ENCODE measurements around the gene ZNF732.
"Not testable (repeated sequence)": the region's sequence is repeated elsewhere in the genome, so short reads cannot be mapped to it uniquely, and the experiment has no call there.

ZNF732 gene

GRCh38 chr4:253936-254756 lies 51.1 kb downstream of the ZNF732 start:
- DNase-seq (ENCODE audit: low read depth), result no peak

DNA sequence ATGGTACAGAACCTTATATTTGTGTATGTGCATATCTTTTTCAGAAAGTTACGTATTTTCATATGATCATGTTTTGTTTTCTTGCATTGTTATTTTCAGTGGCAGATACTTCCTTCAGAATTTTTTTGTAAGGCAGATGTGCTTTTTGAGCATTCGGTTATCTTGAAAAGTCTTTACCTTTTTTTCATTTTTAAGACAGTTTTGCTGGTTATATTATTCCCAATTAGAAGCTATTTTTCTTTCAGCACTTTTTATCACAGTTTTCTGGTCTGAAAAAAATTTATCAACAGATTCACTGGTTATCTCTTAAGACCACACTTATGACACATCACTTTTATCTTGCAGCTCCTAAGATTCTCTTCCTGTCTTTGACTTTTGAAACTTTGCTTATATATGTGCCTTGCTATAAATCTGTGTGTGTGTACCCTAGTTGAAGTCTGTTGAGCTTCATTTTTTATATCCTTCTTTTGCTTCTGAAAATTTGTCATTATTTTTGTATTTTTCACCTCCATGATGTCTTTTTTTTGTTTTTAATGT lies 53.1 kb downstream of the ZNF732 start:
- no peak for DNase-seq (ENCODE audit: low read depth)

DNA sequence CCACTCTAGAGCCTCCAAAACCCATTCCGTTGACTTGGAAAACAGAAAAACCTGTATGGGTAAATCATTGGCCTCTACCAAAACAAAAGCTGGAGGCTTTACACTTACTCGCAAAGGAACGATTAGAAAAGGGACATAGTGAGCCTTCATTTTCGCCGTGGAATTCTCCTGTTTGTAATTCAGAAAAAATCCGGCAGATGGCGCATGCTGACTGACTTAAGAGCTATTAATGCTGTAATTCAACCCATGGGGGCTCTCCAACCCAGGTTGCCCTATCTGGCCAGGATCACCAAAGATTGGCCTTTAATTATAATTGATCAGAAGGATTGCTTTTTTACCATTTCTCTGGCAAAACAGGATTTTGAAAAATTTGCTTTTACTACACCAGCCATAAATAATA lies 60.8 kb downstream of the ZNF732 start:
- peak; percentile 29 for DNase-seq (ENCODE audit: low read depth)

DNA sequence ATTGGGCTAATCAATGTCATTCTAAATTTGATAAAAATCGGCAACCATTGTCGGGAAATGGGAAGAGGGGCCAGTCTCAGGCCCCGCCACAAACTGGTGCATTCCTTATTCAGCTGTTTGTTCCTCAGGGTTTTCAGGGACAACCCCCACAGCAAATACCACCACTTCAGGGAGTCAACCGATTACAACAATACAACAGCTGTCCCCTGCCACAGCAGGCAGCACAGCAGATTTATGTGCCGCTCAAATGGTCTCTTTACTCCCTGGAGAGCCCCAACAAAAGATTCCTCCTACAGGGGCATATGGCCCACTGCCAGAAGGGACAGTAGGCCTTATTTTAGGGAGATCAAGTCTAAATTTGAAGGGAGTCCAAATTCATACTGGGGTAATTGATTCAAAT lies 61.8 kb downstream of the ZNF732 start:
- DNase-seq (ENCODE audit: low read depth), result no peak

- peak; percentile 46 for DNase-seq (ENCODE audit: low read depth)
Measured at GRCh38 chr4:242121-242848, 63.0 kb downstream of the ZNF732 start.

DNA sequence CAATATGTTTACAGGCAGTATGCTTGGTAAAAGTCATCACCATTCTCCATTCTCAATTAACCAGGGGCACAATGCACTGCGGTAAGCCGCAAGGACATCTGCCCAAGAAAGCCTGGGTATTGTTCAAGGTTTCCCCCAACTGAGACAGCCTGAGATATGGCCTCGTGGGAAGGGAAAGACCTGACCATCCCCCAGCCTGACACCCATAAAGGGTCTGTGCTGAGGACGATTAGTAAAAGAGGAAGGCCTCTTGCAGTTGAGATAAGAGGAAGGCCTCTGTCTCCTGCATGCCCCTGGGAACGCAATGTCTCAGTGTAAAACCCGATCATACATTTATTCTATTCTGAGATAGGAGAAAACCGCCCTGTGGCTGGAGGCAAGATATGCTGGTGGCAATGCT lies 63.9 kb downstream of the ZNF732 start:
- DNase-seq (ENCODE audit: low read depth), result not testable (repeated sequence)

DNA sequence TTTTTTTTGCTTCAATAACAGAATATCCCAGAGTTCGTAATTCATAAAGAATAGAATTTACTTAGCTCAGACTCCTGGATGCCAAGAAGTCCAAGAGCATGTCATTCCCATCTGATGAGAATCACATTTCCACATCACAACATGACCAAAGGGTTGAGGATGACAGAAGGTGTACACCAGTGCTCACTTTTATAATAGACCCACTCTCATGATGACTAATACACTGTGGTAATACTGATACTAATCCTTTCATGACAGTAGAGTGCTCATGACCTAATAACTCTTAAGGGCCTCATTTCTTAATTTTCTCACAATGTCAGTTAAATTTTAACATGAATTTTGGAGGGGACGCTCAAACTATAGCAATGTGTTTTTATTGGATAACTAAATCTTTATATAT lies 69.2 kb downstream of the ZNF732 start:
- DNase-seq (ENCODE audit: low read depth), result no peak

GRCh38 chr4:234178-234577 lies 71.1 kb downstream of the ZNF732 start:
- DNase-seq (ENCODE audit: low read depth), result no peak

GRCh38 chr4:223913-224497 lies 81.3 kb downstream of the ZNF732 start:
- no peak for DNase-seq (ENCODE audit: low read depth)

Data from stimulated activated CD8-positive, alpha-beta memory T cell treated with anti-CD3 and anti-CD28 coated beads, Interleukin-12 subunit alpha, Interleukin-12 subunit beta, amount 100 ng/mL, for 1 hour (primary cell).